DMS 273 treated with DMSO at 0.1 percent for 48 hours (cell line): ENCODE data around the gene NMT2.
A peak's percentile ranks its signal among the peaks of the same experiment; 100 is the strongest.

ENCODE experiments used
- DNase-seq: peaks from one replicate; lab custom pipeline; 2025; lab: John Stamatoyannopoulos, UW

Gene NMT2

DNA sequence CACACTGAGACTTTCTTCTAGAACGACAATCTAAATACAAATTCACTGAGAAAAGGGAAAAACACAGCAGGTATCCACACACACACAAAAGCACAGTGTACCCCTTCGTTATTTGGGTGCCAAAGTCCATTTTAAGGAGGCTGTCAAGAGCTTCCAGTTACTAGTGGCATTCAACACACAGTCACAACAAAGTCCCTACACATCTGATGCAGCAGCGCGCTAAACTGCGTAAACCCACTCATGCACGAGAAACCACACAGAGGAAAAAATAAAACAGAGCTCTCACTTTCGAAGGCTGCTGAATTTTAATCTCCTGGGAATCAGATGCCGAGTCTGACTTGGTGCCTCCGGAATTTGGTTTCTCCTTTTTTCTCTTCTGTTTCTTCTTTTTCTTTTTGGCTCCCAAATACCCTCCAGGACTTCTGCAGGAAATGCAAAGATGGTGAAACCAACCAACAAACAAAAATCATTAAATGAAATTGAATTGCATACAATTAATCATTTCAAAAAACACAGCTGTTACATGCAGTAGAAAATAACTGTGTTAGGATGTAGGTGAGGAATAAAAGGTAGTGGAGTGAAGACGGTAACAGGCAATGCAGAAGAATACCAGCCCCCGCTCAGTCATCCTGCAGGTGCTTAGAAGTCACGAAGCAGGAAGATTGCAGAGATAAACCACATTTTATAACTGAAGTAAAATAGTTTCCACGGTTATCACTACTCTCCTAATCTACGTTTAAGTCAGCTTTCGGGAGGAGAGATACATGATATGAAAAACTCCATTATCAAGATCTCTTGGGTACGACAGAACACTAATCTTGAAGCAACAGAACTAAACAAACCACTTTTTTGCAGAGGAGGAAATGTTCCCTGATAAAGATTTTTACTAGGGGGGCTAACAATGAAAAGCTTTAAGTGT is 27.1 kb downstream of the NMT2 start:
- peak; percentile 49 for DNase-seq

DNA sequence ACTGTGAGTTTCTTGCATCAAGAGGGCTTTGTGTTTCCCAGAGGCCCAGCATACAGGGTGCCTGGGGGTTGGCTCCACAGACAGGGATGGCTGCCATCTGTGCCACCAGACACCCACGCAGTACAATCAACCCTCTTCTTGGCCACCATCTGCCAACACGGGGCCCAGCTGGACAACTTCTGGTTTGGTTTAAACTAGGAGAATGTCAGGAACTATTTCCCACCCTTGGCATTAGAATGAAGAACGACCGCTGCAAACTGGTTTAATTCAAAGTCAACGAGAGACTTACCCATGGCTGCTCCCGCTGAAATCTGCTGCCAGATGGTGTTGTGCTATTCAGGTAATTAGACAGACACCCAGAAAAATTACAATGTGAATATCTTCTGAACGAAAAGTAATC is 27.8 kb downstream of the NMT2 start:
- peak; percentile 95 for DNase-seq

DNA sequence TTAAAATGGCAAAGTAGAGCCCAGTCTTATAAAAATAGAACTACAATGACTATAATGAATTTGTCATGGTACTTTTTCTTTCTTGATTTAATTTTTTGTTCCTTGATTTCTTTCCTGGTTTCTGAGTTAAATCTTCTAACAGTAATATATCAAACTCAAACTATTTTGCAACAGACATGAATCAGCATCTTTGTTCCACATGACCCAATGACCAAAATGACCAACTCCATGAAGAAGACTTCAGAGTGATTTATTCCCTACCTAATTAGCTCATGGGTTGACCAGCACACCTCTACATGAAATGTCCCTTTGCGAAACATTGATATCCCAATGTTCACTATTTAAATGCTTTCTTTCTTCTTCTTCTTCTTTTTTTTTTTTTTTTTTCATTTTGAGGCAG is 30.9 kb downstream of the NMT2 start:
- DNase-seq = no peak

DNA sequence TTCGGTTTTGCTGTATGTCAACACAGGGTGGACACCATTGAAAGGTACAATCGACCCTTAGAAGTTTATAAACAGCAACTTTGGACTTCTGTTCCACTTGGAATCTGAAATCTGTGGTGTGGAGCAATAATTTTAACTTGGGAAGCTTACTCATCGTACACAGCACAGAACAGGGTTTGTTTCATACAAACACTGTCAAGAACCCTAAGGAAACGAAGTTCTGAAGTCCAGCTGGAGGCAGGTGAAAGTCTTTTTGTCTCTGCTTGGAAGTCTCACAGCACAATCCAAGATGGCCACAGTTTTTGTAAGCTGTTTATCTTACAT is 31.5 kb downstream of the NMT2 start:
- DNase-seq = no peak

DNA sequence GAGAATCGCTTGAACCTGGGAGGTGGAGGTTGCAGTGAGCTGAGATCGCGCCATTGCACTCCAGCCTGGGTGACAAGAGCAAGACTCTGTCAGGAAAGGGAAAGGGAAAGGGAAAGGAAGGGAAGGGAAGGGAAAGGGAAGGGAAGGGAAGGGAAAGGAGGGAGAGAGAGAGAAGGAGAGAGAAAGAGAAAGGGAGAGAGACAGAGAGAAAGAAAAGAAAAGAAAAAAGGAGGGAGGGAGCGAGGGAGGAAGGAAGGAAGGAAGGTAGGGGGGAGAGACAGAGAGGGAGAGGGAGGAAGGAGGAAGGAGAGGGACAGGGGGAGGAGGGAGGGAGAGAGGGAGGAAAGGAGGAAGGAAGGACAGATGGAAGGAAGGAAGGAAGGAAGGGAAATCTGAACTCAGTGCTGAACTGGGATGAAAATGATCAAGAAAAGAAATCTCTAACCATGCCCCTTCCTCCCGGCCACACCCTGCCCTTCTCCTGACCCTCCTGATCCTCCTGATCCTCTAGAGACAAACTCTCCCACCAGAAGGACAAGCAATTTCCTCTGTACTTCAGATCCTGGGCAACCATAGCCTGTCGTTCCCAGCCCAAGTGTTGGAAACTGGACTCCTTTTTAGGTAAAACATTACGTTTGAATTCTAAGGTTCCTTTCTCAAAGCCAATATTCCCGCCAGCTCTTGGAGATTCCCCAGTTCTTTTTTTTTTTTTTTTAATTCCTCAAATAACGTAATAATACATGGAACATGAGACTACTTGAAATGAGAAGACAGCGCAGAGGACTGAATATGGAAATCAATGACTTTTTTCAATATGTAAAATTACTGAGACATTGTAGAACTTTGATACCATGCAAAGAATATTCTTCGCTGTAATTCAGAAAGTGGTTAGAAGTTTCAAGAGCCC is 32.1 kb downstream of the NMT2 start:
- DNase-seq = no peak

DNA sequence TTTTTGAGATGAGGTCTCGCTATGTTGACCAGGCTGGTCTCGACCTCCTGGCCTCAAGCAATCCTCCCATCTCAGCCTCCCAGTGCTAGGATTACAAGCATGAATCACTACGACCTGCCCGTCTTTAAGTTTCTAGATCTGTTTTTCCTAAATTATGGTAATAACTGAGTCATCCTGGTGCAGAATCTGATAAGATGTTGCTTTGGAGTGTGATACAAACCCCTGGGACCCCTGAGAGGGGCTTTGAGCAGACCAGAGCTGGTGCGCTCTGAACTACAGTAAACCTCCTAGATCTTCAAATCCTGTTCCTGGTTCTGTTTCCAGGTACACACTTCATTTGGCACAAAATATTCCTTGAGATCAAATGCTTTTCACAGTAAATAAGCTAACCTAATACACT is 37.2 kb downstream of the NMT2 start:
- DNase-seq = no peak

DNA sequence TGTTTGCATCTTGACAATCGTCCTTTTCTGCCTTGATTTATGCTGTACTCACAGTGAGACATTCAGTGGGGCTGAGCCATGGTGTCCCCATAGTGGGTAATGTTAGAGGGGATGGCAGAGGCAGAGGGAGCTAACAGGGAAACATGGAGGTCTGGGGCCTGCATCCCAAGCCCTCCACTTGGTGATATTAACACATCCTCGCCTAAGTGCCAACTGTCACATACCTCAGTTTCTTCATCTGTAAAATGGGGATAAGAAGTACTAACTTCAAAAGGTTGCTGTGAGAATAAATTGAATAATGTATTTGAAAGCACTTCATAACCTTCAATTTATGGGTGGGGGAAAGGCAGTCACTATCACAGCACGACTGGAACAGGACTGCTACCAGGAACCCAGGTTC is 43.6 kb downstream of the NMT2 start:
- DNase-seq = no peak

DNA sequence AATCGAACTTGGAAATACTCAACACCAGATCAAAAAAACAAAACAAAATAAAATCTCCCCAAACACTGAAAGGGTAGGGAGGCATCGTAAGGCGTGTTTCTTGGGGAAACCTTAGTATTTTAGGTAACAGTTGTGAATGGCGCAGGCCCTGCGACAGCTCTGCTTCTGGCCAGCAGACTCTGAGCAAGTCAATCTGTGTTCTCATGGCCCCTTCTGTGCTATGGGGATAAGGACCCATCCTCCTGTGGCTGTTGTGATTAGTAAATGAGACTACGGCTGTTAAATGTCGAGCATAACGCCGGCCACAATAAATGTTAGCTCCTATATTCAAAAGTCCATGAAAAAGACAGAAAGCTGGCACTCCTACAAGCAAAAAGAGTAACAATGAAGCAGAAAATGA is 44.3 kb downstream of the NMT2 start:
- no peak for DNase-seq

DNA sequence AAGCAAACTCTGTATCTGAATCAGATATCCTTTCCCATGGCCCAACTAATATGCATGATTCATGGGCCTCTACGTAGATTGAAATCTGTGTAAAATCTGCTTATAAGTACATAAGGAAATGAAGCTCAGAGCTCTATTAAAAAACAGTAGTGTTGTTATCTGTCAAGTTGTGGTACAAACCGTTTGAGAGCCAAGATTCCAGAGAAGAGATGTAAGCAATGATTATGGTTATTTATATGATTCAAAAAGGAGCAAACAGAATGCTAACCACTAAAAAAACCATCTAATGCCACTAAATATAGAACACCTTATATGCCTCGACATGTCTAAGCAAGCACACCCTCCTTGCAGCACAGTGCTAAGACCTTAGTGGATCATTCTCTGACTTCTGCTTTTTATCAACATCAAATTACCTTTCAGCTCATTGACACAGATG is 44.7 kb downstream of the NMT2 start:
- DNase-seq = no peak

DNA sequence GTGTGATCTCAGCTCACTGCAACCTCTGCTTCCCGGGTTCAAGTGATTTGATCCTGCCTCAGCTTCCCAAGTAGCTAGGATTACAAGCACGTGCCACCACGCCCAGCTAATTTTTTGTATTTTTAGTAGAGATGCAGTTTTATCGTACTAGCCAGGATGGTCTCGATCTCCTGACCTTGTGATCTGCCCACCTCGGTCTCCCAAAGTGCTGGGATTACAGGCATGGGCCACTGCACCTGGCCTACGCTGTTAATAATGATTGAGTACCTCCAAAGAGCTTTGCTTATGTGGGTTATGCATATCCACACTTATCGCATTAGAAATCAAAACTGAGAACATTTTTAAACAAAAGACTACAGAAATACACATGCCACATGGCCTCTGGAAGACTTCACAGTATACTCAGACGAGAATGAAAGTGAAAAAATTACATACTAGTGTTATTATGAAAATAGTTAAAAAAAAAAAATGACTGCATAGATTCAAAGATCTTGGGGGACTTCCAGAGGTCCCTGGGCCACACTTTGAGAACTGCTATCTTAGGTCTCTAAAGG is 45.9 kb downstream of the NMT2 start:
- no peak for DNase-seq

DNA sequence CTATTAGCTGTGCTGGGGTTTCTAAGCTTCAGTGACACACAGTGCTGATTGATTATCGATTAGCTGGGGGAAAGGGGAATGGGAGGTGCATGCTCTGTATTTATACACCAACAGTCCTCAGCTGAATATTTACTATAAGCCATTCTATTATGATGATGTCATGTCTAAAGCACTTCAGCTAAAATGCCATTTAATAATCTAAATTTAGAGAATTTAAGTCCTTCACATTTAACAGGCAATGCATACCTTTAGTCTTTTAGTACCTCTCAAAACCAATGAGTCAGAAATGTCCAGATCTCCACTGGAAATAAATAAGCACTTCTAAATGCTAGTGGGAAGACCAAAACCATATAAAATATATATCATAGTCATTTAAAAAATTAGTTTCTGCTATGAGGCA is 46.8 kb downstream of the NMT2 start:
- no peak for DNase-seq

DNA sequence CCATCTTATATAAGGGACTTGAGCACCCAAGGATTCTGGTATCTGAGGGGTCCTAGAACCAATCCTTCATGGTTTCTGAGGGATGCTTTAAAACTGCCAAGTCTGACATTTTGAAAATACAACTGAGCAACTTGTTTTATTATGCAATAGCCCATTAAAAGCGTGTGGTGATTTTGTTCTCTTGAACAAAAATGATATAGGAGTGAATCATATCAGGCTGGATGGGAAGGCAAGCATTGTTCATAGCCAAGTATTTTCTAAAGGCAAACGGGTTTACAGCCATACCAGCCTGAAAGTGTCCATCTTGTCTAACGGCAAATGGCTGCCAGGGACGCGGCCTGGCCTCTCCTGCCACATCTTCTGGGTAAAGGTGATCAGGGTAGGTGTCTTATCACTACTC is 48.0 kb downstream of the NMT2 start:
- DNase-seq = no peak

DNA sequence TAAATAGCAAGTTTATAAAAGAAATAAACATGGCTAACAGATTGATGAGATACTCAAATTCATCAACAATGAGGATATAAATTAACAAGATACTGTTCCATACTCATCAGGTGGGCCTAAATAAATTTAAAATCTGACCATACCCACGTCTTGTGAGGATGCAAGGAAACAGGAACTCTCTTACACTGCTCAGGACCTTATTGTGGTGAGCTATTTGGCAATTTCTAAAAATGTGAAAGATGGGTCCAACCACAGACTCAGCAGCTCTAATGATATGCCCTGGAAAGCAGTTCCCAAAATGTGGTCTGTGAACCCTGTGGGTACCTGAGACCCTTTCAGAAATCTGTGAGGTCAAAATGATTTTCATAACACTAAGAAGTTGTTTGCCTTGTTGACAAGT is 49.9 kb downstream of the NMT2 start:
- DNase-seq = no peak

DNA sequence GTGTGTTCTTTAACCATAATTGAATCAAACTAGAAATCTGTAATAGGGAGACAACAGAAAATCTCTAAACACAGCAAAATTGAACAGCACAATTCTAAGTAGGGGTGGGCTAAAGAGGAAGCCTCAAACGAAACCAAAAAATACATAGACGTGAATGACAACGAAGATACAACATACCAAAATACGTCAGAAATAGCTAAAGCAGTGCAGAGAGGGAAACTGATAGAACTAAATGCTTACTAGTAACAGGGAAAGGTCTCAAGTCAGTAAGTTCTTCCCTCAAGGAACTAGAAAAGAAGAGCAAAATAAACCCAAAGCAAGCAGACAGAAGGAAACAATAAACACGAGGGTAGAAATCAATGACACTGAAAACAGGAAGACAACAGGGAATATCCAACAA is 52.3 kb downstream of the NMT2 start:
- DNase-seq = no peak

DNA sequence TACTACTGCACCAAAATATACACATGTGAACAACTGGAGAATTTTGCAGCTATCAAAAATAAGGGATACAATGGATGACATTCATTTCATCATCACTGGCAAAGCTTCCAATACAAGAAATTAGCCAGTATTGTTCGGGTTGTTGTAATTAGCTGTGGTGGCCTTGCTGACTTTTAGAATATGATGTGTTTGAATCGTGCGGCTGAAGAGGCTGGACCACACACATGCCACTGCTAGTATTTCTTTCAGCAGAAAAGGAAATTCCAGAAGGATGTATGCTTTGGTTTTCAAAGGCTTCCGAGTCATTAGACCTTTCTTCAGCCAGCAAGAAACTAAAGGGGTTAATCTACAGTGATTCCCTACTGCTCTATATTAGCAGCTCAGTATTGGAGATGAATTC is 54.7 kb downstream of the NMT2 start:
- no peak for DNase-seq

DNA sequence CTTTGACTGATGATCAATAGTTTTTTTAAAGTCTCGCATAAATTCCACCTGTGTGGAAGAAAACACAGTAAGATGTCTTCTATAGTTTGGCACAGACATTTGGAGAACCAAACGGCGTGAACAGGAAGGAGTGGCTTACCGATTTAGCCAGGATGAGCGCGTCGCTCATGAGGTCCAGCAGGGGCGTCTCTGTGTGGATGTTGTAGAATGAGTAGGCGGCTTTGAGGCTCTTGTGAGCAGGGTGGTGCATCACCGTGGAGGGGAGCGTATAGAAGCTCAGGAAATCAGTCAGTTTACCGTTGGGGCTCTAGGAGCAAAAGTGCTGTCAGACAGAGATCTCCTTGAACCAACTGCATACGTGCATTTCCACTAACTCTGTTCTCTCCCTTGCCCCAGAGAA is 55.8 kb downstream of the NMT2 start:
- DNase-seq = no peak

DNA sequence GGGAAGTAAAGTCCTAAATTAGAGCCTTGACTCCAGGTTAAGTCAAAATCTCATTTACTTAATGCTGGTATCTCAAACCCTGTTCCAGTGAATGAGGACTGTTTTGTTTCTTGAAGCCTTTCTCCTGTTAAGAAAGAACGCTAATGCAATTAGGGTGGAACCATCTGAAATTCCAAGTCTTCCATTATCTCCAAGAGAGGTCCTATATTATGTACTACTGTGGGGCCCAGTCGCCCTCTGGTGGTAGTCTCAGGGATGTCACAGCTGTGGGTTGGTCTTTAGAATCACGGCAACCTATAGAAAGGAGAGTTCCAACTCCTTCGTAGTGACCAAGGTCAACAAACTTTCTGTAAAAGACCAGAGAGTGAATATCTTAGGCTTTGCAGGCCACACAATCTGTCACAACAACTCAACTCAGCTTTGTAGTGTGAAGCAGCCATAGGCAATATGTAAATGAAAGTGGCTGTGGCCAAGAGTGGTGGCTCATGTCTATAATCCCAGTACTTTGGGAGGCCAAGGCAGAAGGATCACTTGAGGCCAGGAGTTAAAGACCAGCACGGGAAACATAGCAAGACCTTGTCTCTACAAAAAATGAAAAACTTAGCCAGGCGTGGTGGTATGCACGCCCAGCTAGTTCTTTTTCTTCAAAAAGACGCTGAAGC is 62.0 kb downstream of the NMT2 start:
- peak; percentile 6 for DNase-seq

DNA sequence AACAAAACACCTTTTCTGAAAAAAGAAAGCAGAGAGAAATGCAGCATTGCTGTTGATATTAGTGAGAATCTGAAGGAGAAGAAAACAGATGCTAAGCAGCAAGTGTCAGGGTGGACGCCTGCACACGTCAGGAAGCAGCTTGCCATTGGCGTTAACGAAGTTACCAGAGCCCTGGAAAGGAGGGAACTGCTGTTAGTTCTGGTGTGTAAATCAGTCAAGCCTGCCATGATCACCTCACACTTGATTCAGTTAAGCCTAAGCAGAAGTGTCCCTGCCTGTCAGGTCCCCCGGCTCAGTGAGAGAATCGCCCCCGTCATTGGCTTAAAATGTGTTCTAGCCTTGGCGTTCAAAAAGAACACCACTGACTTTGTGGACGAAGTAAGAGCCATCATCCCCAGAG is 65.0 kb downstream of the NMT2 start:
- DNase-seq = no peak

DNA sequence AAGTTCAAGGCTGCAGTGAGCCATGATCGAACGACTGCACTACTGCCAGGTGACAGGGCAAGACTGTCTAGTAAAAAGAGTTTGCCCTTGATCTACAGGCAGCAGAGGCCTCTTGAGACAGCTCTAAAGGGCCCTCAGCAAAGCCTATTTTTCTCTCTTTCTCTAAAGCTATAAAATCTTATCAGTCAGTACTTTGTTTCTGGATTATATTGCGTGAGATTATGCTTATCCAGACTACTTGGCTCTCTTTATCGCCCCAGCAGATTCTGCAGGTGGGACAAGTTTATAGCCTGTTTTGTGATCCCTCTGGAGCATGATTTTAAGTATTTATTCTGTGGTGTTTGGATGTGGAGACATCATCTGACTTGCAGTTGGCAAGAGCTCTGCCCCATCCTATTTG is 68.6 kb downstream of the NMT2 start:
- DNase-seq = no peak

DNA sequence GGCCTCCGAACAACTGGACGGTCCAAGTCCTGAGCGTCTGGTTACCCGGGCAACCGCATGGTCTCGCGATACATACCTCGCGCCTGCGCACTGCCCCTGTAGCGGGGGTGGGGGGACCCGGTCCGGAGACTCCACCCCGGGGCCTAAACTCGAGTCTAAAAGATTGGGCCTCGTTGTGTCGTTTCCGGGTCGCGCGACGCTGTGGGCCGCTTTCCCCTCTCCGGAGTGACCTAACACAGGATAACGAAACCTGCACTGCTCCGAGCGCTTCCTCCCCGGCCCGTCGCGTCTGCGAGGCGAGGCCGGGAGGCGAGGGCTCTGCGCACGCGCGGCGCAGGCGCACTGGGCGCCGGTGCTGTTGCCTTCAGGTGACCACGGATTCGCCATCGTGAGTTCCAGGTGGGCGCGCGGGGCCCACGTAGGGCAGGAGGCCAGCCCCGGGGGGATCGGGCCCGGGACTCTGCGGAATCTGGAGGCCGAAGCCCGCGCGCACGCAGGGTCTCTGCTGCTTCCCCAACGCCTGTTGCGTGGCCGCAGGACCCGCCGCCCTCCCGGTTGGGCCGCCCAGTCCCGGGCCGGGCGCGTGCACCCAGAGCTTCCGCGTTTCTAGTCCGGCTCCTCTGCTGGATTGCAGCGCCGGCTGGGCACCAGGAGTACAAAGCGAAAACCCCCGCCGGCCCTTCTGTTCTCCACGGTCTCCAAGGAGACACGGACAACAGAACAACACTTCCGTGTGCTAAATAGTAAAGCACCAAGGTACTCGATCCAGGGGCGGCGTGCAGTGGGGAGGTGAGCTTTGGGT is 71.3 kb downstream of the NMT2 start, which contains the start of gene RPP38:
Gene RPP38, plus strand, starts transcription at position 345 of the 802 bp plus-strand sequence. CDS start 5,960 bp downstream, outside the sequence.
- peak; percentile 76 for DNase-seq

DNA sequence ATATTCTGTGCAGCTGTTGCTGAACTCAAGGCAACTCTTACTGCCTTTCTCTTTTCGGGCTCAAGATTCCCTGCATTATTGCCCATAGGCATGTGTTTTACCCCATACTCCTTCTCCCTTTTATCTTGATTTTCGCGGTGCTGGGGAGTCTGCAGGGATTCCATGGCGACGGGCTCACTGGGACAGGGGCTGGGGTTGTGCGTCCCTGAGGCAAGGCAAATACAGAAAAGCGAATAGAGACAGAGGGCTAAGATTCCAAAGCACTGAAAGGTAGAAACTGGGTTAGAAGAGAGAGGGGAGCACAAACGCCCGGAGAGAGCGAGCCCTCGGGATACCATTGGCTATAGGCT is 71.9 kb downstream of the NMT2 start:
- no peak for DNase-seq
